ENCODE data around the gene THOC1.
A peak's percentile ranks its signal among the peaks of the same experiment; 100 is the strongest.

Gene THOC1

DNA sequence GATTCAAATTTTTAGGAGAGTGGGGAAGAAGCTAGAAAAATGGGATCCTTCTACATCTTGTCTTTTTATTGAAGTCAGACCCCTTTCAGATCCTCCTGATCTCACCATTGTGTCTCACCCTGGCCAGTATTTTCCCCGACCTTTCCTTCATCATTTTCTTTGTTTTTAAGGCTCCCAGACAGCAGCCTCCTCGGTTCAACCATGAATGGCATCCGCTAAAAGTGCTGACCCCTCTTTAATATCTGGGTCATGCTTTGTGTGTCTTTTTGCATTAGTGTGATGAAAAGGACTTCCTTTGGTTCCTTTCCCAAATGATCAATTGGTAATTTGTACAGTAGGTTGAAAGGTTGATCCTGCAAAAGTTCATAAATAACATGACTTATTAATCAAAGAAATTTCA lies 26.7 kb upstream of the THOC1 start:
- TF ChIP-seq ZFX (IDR thresholded peaks at IDR 0.05; ENCODE audit: borderline replicate concordance): no peak
- TF ChIP-seq, protein P1, sequence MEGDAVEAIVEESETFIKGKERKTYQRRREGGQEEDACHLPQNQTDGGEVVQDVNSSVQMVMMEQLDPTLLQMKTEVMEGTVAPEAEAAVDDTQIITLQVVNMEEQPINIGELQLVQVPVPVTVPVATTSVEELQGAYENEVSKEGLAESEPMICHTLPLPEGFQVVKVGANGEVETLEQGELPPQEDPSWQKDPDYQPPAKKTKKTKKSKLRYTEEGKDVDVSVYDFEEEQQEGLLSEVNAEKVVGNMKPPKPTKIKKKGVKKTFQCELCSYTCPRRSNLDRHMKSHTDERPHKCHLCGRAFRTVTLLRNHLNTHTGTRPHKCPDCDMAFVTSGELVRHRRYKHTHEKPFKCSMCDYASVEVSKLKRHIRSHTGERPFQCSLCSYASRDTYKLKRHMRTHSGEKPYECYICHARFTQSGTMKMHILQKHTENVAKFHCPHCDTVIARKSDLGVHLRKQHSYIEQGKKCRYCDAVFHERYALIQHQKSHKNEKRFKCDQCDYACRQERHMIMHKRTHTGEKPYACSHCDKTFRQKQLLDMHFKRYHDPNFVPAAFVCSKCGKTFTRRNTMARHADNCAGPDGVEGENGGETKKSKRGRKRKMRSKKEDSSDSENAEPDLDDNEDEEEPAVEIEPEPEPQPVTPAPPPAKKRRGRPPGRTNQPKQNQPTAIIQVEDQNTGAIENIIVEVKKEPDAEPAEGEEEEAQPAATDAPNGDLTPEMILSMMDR (IDR thresholded peaks at IDR 0.05): no peak
- H3K27ac ChIP-seq: no peak overlapping the region

DNA sequence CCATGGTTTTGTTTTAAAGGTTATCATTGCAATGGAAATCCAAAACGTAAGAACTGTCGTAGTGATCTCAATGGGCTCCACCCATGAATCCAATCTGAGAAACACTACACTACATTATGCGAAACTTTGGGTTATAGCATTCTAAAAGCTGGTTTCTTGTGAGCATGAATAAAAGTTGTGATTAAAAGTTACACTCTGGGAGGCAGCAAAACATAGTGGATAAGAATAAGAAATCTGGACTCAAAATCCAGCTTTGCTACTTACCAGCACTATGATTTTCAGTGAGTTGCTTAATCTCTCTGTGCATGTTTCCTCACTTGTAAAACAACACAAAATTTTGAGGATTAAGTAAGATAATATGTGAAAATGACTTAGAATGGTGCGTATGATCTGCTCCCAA lies 25.7 kb upstream of the THOC1 start:
- TF ChIP-seq, protein P1 (IDR thresholded peaks at IDR 0.05): no peak
- no peak for TF ChIP-seq ZFX (IDR thresholded peaks at IDR 0.05; ENCODE audit: borderline replicate concordance)
- H3K27ac ChIP-seq: no peak overlapping the region

DNA sequence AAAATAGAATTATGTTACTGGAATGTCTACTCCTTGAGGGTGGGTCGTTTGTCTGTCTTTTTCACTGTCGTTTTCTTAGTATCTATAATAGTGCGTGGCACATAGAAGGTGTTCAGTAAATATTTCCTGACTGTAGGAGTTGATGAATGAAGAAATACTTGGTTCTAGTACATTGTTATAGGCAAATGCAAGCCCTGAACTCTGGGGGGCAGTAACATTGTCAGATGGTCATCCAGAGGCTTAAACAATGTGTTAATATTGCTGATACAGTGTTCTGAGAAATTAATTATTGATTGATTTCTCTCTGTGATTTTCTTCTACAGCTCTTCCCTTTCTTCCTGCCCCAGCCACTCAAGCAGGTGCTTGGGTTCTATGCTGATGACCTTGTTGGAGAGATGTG lies 24.4 kb upstream of the THOC1 start:
- H3K27ac ChIP-seq: peak overlapping the region; percentile 86
- no peak for TF ChIP-seq ZFX (IDR thresholded peaks at IDR 0.05; ENCODE audit: borderline replicate concordance)
- TF ChIP-seq, protein P1 (IDR thresholded peaks at IDR 0.05): peak; percentile 38

DNA sequence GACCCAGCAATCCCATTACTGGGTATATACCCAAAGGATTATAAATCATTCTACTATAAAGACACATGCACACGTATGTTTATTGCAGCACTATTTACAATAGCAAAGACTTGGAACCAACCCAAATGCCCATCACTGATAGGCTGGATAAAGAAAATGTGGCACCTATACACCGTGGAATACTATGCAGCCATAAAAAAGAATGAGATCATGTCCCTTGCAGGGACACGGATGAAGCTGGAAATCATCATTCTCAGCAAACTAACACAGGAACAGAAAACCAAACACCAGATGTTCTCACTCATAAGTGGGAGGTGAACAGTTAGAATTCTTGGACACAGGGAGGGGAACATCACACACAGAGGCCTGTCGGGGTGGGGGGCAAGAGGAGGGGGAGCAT lies 22.1 kb upstream of the THOC1 start:
- H3K27ac ChIP-seq: peak overlapping the region; percentile 86

DNA sequence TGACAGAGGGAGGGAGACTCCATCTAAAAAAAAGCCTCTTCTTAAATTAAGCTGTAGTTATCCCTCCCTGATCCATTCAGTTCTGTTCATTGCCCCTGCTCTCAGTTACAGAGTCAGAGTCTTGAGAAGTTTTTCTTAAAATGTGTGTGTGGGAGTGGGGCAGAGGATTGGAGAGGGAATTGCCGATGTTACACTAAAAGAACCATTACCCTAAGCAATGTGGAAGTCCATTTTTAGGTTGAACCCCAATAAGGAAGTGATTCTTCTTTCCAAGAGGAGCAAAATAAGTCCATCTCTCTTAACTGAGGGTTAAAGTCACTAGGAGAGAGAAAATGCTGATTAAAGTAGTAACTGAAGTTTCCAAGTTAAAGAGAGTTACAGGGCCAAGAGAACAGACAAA lies 21.2 kb upstream of the THOC1 start:
- peak overlapping the region; percentile 86 for H3K27ac ChIP-seq
- TF ChIP-seq ZFX (IDR thresholded peaks at IDR 0.05; ENCODE audit: borderline replicate concordance): no peak
- TF ChIP-seq, protein P1 (IDR thresholded peaks at IDR 0.05): no peak

DNA sequence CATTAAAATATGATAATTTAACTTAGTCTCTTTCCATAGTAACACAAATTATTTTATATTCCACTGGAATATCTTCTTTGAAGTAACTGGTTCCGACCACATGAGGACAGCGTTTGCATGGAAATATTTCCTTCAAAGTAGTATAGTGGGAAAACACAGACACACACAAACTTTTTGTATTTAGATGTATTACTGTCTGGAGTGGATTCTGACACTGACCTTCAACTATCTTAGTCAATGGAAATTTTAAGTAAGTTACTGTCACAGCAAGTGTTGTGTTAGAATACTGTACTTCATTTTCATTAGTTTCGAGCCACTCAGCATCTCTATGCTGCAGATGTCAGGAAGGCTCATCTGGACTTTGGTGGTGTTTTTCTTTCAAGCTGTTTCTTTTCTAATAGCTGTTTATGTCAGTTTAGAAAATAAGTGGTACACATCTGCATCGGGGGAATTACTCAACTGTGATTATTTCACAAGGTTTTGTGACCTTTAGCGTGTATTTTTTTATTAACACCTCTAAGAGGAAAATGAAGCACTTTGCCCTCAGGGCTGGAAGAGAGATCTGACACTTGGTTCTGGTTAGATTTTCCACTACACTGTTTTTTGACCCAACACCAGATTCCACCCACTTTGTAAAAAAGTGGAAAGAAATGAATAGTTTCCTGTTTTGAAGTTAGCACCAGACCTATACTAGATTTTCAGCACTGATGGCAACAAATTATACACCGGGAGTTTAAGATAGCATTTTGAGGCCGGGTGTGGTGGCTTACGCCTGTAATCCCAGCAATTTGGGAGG lies 18.9 kb upstream of the THOC1 start:
- peak overlapping the region; percentile 22; the same call in 1 of the 2 replicates for H3K27ac ChIP-seq
- TF ChIP-seq, protein P1 (IDR thresholded peaks at IDR 0.05): peak; percentile 88
- no peak for TF ChIP-seq ZFX (IDR thresholded peaks at IDR 0.05; ENCODE audit: borderline replicate concordance)

DNA sequence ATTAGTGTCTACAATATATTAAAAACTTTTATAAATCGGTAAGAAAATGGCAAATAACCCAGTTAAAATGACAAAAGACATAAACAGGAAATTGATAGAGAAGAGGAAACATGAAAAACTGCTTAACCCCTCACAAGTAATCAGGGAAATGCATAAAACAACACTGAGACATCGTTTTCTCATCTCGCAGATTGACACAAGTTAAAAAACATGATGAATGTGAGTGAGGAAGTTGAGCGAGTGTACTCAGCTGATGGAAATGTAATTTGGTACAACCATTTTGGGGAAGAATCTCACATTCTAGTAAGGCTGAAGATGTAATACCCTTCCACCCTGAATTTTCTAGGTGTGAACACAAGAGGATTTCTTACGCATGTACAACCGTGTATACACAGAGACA lies 18.0 kb upstream of the THOC1 start:
- no peak overlapping the region for H3K27ac ChIP-seq
- TF ChIP-seq ZFX (IDR thresholded peaks at IDR 0.05; ENCODE audit: borderline replicate concordance): no peak
- TF ChIP-seq, protein P1 (IDR thresholded peaks at IDR 0.05): no peak

DNA sequence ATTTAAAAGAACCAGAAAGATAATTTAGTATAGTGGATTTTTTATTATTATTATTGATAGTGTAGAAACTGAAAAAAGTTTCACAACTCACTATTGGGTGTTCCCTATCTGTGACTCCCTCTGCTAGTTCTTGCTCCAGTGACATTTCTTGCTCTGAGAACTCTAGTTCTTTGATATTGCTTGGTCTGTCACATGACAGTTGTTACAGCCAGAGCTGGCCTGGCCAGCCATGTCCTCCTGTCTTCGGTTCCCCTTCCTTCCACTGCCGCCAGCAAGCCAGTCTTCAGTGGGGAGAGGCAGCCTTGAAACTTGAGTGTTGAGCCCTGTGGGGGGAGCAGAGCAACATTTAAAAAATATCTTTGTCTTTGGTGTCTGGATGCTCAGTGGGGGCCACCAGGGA lies 7.6 kb upstream of the THOC1 start:
- H3K27ac ChIP-seq: no peak overlapping the region
- TF ChIP-seq ZFX (IDR thresholded peaks at IDR 0.05; ENCODE audit: borderline replicate concordance): no peak
- TF ChIP-seq, protein P1 (IDR thresholded peaks at IDR 0.05): no peak
